ENCODE results near the gene ARMCX2. TPM values are rescaled to one million over a fixed set of nuclear protein-coding genes. Genes with fewer than 3 reads are reported as not detected.
"Not testable (repeated sequence)": the region's sequence is repeated elsewhere in the genome, so short reads cannot be mapped to it uniquely, and the experiment has no call there.

ARMCX2 gene
- total and polyA plus RNA-seq, 2 donors (not counting 1 experiment from before 2014, with no cell fraction given): 8.7 to 24.0 TPM

DNA sequence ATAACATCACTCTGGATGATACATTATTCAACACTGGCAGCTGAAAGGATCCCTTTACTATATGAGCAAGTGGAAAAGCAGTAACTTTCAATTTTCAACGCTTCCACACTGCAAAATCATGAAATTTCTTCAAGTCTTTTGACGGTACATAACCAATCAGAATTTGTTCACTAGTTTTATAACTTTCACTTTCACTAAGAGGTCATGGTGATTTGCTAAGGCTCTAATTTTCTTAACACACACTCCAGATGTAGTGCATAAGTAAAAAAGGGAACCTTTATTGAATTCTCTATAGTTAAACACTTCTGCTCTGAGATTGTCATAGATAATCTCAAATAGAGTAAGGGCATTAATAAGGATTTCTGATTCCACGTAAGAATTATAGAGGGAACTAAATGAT lies 4.1 kb downstream of the ARMCX2 start:
- H3K4me1 Mint-ChIP-seq: peaks cover 15% of the 10 kb centered on the region
- no peaks in the 10 kb centered on the region for H3K27me3 Mint-ChIP-seq
- H2AFZ ChIP-seq (ENCODE audit: insufficient read depth, low read depth, low read length, poor library complexity, severe bottlenecking): peak overlapping the region; percentile 43
- no peak for ATAC-seq (ENCODE audit: low read depth)
- H4K20me1 ChIP-seq (ENCODE audit: control insufficient read depth, insufficient read depth, low read length, poor library complexity, severe bottlenecking): no peaks in the 10 kb centered on the region
- no CpG with 5 or more reads among the region's 3 CpGs for WGBS (ENCODE audit: insufficient coverage)
- H3K79me2 ChIP-seq (ENCODE audit: control insufficient read depth, insufficient read depth, low read length): no peaks in the 10 kb centered on the region
- peak overlapping the region in 1 of 2 donors; percentile 5 for H3K27ac ChIP-seq (ENCODE audit: low read length in 2 of 2)
- CTCF ChIA-PET: no interaction called here
- H3K27ac Mint-ChIP-seq: no peak overlapping the region
- H3K9me3 ChIP-seq (ENCODE audit: control extremely low read depth in 1 of 3, control insufficient read depth in 2 of 3, insufficient read depth in 1 of 3, low read length in 2 of 3): no peaks in the 10 kb centered on the region
- intact Hi-C loops (cut with micrococcal nuclease): no loop called here
- no peak for TF ChIP-seq EZH2 (IDR thresholded peaks at IDR 0.05; ENCODE audit: borderline replicate concordance, insufficient read depth, low read depth, low read length, poor library complexity, severe bottlenecking)
- TF ChIP-seq, protein P1, sequence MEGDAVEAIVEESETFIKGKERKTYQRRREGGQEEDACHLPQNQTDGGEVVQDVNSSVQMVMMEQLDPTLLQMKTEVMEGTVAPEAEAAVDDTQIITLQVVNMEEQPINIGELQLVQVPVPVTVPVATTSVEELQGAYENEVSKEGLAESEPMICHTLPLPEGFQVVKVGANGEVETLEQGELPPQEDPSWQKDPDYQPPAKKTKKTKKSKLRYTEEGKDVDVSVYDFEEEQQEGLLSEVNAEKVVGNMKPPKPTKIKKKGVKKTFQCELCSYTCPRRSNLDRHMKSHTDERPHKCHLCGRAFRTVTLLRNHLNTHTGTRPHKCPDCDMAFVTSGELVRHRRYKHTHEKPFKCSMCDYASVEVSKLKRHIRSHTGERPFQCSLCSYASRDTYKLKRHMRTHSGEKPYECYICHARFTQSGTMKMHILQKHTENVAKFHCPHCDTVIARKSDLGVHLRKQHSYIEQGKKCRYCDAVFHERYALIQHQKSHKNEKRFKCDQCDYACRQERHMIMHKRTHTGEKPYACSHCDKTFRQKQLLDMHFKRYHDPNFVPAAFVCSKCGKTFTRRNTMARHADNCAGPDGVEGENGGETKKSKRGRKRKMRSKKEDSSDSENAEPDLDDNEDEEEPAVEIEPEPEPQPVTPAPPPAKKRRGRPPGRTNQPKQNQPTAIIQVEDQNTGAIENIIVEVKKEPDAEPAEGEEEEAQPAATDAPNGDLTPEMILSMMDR (IDR thresholded peaks at IDR 0.05): no peak
- H3K4me2 ChIP-seq (replicated peaks; ENCODE audit: low read depth, low read length, poor library complexity, severe bottlenecking): peak overlapping the region; percentile 25
- DNase-seq: no peak
- H3K4me3 Mint-ChIP-seq: peak overlapping the region; percentile 66
- no peaks in the 10 kb centered on the region for H3K9me3 Mint-ChIP-seq (ENCODE audit: insufficient read depth)
- H3K9ac ChIP-seq (ENCODE audit: low read length): peak overlapping the region; percentile 2
- H3K4me3 ChIP-seq (ENCODE audit: control extremely low read depth in 1 of 5, extremely low read depth in 1 of 5, insufficient read depth in 1 of 5, low read depth in 2 of 5, low read length in 4 of 5): peak overlapping the region in 2 of 5 experiments; percentile 10 to 20
- H3K27me3 ChIP-seq (replicated peaks in 1 of 4; ENCODE audit: control extremely low read depth in 1 of 4, control insufficient read depth in 3 of 4, insufficient read depth in 4 of 4, low read length in 3 of 4): no peaks in the 10 kb centered on the region
- no peaks in the 10 kb centered on the region for H3K36me3 ChIP-seq (replicated peaks in 1 of 2; ENCODE audit: control extremely low read depth in 1 of 2, control insufficient read depth in 1 of 2, extremely low read depth in 1 of 2, insufficient read depth in 2 of 2, low read length in 1 of 2)
- POLR2A ChIA-PET: no interaction called here
- H3K4me1 ChIP-seq (ENCODE audit: control insufficient read depth in 2 of 2, insufficient read depth in 2 of 2, low read length in 2 of 2): peaks cover 3 to 9% of the 10 kb centered on the region in 2 donors

DNA sequence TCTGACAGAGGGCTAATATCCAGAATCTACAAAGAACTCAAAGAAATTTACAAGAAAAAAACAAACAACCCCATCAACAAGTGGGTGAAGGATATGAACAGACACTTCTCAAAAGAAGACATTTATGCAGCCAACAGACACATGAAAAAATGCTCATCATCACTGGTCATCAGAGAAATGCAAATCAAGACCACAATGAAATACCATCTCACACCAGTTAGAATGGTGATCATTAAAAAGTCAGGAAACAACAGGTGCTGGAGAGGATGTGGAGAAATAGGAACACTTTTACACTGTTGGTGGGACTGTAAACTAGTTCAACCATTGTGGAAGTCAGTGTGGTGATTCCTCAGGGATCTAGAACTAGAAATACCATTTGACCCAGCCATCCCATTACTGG lies 11.9 kb downstream of the ARMCX2 start:
- H3K9me3 ChIP-seq (ENCODE audit: control extremely low read depth in 1 of 3, control insufficient read depth in 2 of 3, insufficient read depth in 1 of 3, low read length in 2 of 3); H3K4me3 ChIP-seq (ENCODE audit: control extremely low read depth in 1 of 5, extremely low read depth in 1 of 5, insufficient read depth in 1 of 5, low read depth in 2 of 5, low read length in 4 of 5); H4K20me1 ChIP-seq (ENCODE audit: control insufficient read depth, insufficient read depth, low read length, poor library complexity, severe bottlenecking); H3K9me3 Mint-ChIP-seq (ENCODE audit: insufficient read depth); H3K9ac ChIP-seq (ENCODE audit: low read length); POLR2A ChIA-PET; H3K36me3 ChIP-seq (replicated peaks in 1 of 2; ENCODE audit: control extremely low read depth in 1 of 2, control insufficient read depth in 1 of 2, extremely low read depth in 1 of 2, insufficient read depth in 2 of 2, low read length in 1 of 2); H3K79me2 ChIP-seq (ENCODE audit: control insufficient read depth, insufficient read depth, low read length); H3K4me2 ChIP-seq (replicated peaks; ENCODE audit: low read depth, low read length, poor library complexity, severe bottlenecking); ATAC-seq (ENCODE audit: low read depth); CTCF ChIA-PET; H3K4me1 ChIP-seq (ENCODE audit: control insufficient read depth in 2 of 2, insufficient read depth in 2 of 2, low read length in 2 of 2); H3K4me1 Mint-ChIP-seq; DNase-seq; H3K27me3 Mint-ChIP-seq; H3K27me3 ChIP-seq (replicated peaks in 1 of 4; ENCODE audit: control extremely low read depth in 1 of 4, control insufficient read depth in 3 of 4, insufficient read depth in 4 of 4, low read length in 3 of 4); intact Hi-C loops (cut with micrococcal nuclease); H3K27ac Mint-ChIP-seq; H2AFZ ChIP-seq (ENCODE audit: insufficient read depth, low read depth, low read length, poor library complexity, severe bottlenecking); H3K27ac ChIP-seq (ENCODE audit: low read length in 2 of 2); H3K4me3 Mint-ChIP-seq: not testable (repeated sequence)
